ENCODE data around the gene C2orf81.
"Not testable (repeated sequence)": the region's sequence is repeated elsewhere in the genome, so short reads cannot be mapped to it uniquely, and the experiment has no call there.

The C2orf81 gene

GRCh38 chr2:74421221-74421870 is at the start of gene C2orf81, which contains the start of gene WDR54:
C2orf81 (minus strand) TSS chr2:74421619; CDS start chr2:74421560, 59 bp downstream.
WDR54 (plus strand) TSS chr2:74421730; CDS start chr2:74422154, 424 bp downstream.
- in situ Hi-C loops (cut with MboI; ENCODE audit: low sequenced_read_pairs), result no loop called here

- in situ Hi-C loops (cut with MboI; ENCODE audit: low sequenced_read_pairs), result not testable (repeated sequence)
Measured at GRCh38 chr2:74470742-74471141, 49.3 kb upstream of the C2orf81 start.

- in situ Hi-C loops (cut with MboI; ENCODE audit: low sequenced_read_pairs), result no loop called here
Measured at GRCh38 chr2:74464406-74464805, 43.0 kb upstream of the C2orf81 start.

- in situ Hi-C loops (cut with MboI; ENCODE audit: low sequenced_read_pairs), result no loop called here
Measured at GRCh38 chr2:74462786-74463105, 41.3 kb upstream of the C2orf81 start.

- in situ Hi-C loops (cut with MboI; ENCODE audit: low sequenced_read_pairs), result no loop called here
Measured at GRCh38 chr2:74462054-74462785, 40.8 kb upstream of the C2orf81 start.

GRCh38 chr2:74461187-74462053 is 40.0 kb upstream of the C2orf81 start:
- in situ Hi-C loops (cut with MboI; ENCODE audit: low sequenced_read_pairs), result no loop called here

GRCh38 chr2:74460187-74460586 is 38.8 kb upstream of the C2orf81 start:
- in situ Hi-C loops (cut with MboI; ENCODE audit: low sequenced_read_pairs), result not testable (repeated sequence)

- in situ Hi-C loops (cut with MboI; ENCODE audit: low sequenced_read_pairs), result not testable (repeated sequence)
Measured at GRCh38 chr2:74459503-74460118, 38.2 kb upstream of the C2orf81 start.

GRCh38 chr2:74458938-74459363 is 37.5 kb upstream of the C2orf81 start:
- in situ Hi-C loops (cut with MboI; ENCODE audit: low sequenced_read_pairs), result no loop called here

GRCh38 chr2:74458132-74458937 is 36.9 kb upstream of the C2orf81 start, which contains the start of gene WBP1:
WBP1 (plus strand) TSS chr2:74458438; CDS start chr2:74458603, 165 bp downstream.
- in situ Hi-C loops (cut with MboI; ENCODE audit: low sequenced_read_pairs), result no loop called here

- in situ Hi-C loops (cut with MboI; ENCODE audit: low sequenced_read_pairs), result no loop called here
Measured at GRCh38 chr2:74457549-74458131, 36.2 kb upstream of the C2orf81 start.

GRCh38 chr2:74457129-74457548 is 35.7 kb upstream of the C2orf81 start:
- in situ Hi-C loops (cut with MboI; ENCODE audit: low sequenced_read_pairs), result no loop called here

GRCh38 chr2:74454654-74455511 is 33.5 kb upstream of the C2orf81 start, which contains the start of gene INO80B:
INO80B (plus strand) TSS chr2:74455087; CDS start chr2:74455117, 30 bp downstream.
- in situ Hi-C loops (cut with MboI; ENCODE audit: low sequenced_read_pairs), result no loop called here

GRCh38 chr2:74450570-74451190 is 29.3 kb upstream of the C2orf81 start:
- in situ Hi-C loops (cut with MboI; ENCODE audit: low sequenced_read_pairs), result no loop called here

GRCh38 chr2:74448771-74449170 is 27.4 kb upstream of the C2orf81 start:
- in situ Hi-C loops (cut with MboI; ENCODE audit: low sequenced_read_pairs), result no loop called here

GRCh38 chr2:74447230-74447999 is 26.0 kb upstream of the C2orf81 start:
- in situ Hi-C loops (cut with MboI; ENCODE audit: low sequenced_read_pairs), result no loop called here
